HepG2 (cell line): Measurements from ENCODE around the gene CORO1C. TPM values are rescaled to one million over a fixed set of nuclear protein-coding genes. Genes with fewer than 3 reads are reported as not detected.

ENCODE experiments used
- CAMTA2 ChIP-seq: sonication (generic); formaldehyde crosslinking; IDR thresholded peaks from 2 replicates; pipeline ENCODE4 v1.4.0; 2020; ENCODE audit warnings: mild to moderate bottlenecking, missing genetic modification reagents, borderline replicate concordance
- CTCF ChIP-seq: sonication (generic); formaldehyde crosslinking; IDR thresholded peaks from 2 replicates; pipeline ENCODE4 v1.5.0; 2020; ENCODE audit warnings: mild to moderate bottlenecking, missing genetic modification reagents, moderate library complexity
- KMT2B ChIP-seq: IDR thresholded peaks from 2 replicates; pipeline ENCODE4 v1.6.1; 2016; ENCODE audit warnings: missing genetic modification reagents, missing compliant biosample characterization
- NFE2L2 ChIP-seq: fragments of 150-350 bp; IDR thresholded peaks from 2 replicates; pipeline ENCODE4 v1.6.1; 2014; ENCODE audit warnings: low read length
- TBX2 ChIP-seq: sonication (generic); formaldehyde crosslinking; IDR thresholded peaks from 2 replicates; pipeline ENCODE4 v1.5.0; 2020; ENCODE audit warnings: missing genetic modification reagents, mild to moderate bottlenecking, borderline replicate concordance
- ZBTB7A ChIP-seq: sonication (generic); formaldehyde crosslinking; IDR thresholded peaks from 2 replicates; pipeline ENCODE4 v1.8.0; 2022; ENCODE audit warnings: mild to moderate bottlenecking, missing genetic modification reagents
- ZNF501 ChIP-seq: sonication (generic); formaldehyde crosslinking; IDR thresholded peaks from 2 replicates; pipeline ENCODE4 v1.5.1; 2020; ENCODE audit warnings: mild to moderate bottlenecking, moderate library complexity, missing genetic modification reagents
- ZNF567 ChIP-seq: sonication (generic); formaldehyde crosslinking; IDR thresholded peaks from 2 replicates; pipeline ENCODE4 v1.8.1; 2023; ENCODE audit warnings: mild to moderate bottlenecking, missing genetic modification reagents, borderline replicate concordance
- ZNF605 ChIP-seq: sonication (generic); formaldehyde crosslinking; IDR thresholded peaks from 2 replicates; pipeline ENCODE4 v1.8.0; 2022; ENCODE audit warnings: mild to moderate bottlenecking, missing genetic modification reagents
- polyA plus RNA-seq, 8 experiments: library from polyadenylated mRNA; depleted of rRNA in 3 of 8; stranded (reverse) in 7 of 8; unstranded in 1 of 8; fragments of >200 nt; fragmentation: Illumina TruSeq in 4 of 8; extraction: Trizol in 4 of 8; gene quantifications; 2 replicates each; pipeline versions ENCODE4 v1.2.1 to v1.2.3, GENCODE V29; 2011 to 2016; ENCODE audit warnings: low read depth in 4 of 8, missing spikeins in 1 of 8, mixed read lengths in 1 of 8; ENCODE audit not compliant: insufficient read depth in 1 of 8
- total RNA-seq, 5 experiments: library from RNA; depleted of rRNA; stranded (reverse); fragments of >200 nt; fragmentation: Illumina TruSeq; extraction: Trizol; gene quantifications; 2 replicates each; pipeline ENCODE4 v1.2.3, GENCODE V29; 2016; ENCODE audit warnings: low read depth in 1 of 5
- TF ChIP-seq, protein P1 (sequence below): fragments of 450-650 bp; IDR thresholded peaks from 2 replicates; pipeline ENCODE4 v1.6.1; 2017; ENCODE audit warnings: mild to moderate bottlenecking
- TF ChIP-seq, protein P2 (sequence below): sonication (generic); formaldehyde crosslinking; IDR thresholded peaks from 2 replicates; pipeline ENCODE4 v1.4.0; 2020; ENCODE audit warnings: missing genetic modification reagents, borderline replicate concordance
- TF ChIP-seq, protein P3 (sequence below): sonication (generic); formaldehyde crosslinking; IDR thresholded peaks from 2 replicates; pipeline ENCODE4 v1.5.0; 2020; ENCODE audit warnings: missing genetic modification reagents
- TF ChIP-seq, protein P4 (sequence below): sonication (generic); formaldehyde crosslinking; IDR thresholded peaks from 2 replicates; pipeline ENCODE4 v1.4.0; 2020; ENCODE audit warnings: mild to moderate bottlenecking, missing genetic modification reagents
- TF ChIP-seq, protein P5 (sequence below): sonication (generic); formaldehyde crosslinking; IDR thresholded peaks from 2 replicates; pipeline ENCODE4 v1.5.0; 2020; ENCODE audit warnings: mild to moderate bottlenecking, missing genetic modification reagents, borderline replicate concordance

CORO1C gene
- total and polyA plus RNA-seq, 2 of the 13 experiments (the other 11 are each of a cell fraction or from before 2014, with no cell fraction given) = 73.7 to 131 TPM

DNA sequence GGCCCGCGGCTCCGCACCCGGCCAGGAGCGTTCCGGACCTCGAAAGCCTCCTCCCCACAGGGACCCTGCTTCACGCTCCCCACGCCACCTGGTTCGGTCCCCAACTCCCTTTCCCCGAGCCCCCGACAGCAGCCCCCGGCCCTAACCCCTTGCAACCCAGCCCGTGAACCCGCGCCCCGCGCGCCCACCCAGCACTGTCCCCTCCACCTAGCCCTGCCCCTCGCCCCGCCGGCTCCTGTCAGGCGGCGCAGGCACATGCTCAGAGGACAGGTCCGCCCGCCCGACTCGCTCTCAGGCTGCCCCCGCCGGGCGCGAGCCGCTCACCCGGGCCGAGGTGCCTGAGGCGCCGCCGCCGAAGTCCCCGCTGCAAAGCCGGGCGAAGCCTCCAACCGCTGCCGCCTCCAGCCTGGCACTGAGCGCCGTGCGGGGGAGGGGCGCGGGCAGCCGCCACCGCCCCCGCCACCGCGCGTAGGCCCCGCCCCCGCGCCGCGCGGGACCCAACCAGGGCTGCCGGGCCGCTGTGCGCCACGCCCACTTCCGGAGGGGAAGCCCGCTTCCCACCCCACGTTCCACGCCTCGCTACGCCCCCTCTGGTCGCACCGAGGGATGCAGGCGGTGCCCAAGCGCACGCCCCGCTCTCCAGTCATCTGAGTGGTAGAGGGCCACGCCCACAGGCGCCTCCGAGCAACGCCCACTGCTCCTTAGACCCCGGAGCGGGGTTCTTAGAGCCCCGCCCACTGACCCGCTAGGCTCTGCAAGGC is at the start of gene CORO1C (continued):
- TF ChIP-seq, protein P1, sequence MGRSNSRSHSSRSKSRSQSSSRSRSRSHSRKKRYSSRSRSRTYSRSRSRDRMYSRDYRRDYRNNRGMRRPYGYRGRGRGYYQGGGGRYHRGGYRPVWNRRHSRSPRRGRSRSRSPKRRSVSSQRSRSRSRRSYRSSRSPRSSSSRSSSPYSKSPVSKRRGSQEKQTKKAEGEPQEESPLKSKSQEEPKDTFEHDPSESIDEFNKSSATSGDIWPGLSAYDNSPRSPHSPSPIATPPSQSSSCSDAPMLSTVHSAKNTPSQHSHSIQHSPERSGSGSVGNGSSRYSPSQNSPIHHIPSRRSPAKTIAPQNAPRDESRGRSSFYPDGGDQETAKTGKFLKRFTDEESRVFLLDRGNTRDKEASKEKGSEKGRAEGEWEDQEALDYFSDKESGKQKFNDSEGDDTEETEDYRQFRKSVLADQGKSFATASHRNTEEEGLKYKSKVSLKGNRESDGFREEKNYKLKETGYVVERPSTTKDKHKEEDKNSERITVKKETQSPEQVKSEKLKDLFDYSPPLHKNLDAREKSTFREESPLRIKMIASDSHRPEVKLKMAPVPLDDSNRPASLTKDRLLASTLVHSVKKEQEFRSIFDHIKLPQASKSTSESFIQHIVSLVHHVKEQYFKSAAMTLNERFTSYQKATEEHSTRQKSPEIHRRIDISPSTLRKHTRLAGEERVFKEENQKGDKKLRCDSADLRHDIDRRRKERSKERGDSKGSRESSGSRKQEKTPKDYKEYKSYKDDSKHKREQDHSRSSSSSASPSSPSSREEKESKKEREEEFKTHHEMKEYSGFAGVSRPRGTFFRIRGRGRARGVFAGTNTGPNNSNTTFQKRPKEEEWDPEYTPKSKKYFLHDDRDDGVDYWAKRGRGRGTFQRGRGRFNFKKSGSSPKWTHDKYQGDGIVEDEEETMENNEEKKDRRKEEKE = no peak
- TF ChIP-seq ZNF501 (CRISPR knock-in tag) (no peak), ZNF605 (CRISPR knock-in tag) (no peak), CTCF (CRISPR knock-in tag) (peak; percentile 94), ZNF567 (CRISPR knock-in tag) (no peak), TBX2 (no peak; the same call in 1 of the 2 replicates), NFE2L2 (no peak), CAMTA2 (no peak; the same call in 1 of the 2 replicates), ZBTB7A (no peak; the same call in 1 of the 2 replicates), KMT2B (CRISPR knock-in tag) (no peak)
- TF ChIP-seq, protein P2, sequence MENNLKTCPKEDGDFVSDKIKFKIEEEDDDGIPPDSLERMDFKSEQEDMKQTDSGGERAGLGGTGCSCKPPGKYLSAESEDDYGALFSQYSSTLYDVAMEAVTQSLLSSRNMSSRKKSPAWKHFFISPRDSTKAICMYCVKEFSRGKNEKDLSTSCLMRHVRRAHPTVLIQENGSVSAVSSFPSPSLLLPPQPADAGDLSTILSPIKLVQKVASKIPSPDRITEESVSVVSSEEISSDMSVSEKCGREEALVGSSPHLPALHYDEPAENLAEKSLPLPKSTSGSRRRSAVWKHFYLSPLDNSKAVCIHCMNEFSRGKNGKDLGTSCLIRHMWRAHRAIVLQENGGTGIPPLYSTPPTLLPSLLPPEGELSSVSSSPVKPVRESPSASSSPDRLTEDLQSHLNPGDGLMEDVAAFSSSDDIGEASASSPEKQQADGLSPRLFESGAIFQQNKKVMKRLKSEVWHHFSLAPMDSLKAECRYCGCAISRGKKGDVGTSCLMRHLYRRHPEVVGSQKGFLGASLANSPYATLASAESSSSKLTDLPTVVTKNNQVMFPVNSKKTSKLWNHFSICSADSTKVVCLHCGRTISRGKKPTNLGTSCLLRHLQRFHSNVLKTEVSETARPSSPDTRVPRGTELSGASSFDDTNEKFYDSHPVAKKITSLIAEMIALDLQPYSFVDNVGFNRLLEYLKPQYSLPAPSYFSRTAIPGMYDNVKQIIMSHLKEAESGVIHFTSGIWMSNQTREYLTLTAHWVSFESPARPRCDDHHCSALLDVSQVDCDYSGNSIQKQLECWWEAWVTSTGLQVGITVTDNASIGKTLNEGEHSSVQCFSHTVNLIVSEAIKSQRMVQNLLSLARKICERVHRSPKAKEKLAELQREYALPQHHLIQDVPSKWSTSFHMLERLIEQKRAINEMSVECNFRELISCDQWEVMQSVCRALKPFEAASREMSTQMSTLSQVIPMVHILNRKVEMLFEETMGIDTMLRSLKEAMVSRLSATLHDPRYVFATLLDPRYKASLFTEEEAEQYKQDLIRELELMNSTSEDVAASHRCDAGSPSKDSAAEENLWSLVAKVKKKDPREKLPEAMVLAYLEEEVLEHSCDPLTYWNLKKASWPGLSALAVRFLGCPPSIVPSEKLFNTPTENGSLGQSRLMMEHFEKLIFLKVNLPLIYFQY (CRISPR knock-in tag) = peak; percentile 35; the same call in 1 of the 2 replicates
- TF ChIP-seq, protein P3, sequence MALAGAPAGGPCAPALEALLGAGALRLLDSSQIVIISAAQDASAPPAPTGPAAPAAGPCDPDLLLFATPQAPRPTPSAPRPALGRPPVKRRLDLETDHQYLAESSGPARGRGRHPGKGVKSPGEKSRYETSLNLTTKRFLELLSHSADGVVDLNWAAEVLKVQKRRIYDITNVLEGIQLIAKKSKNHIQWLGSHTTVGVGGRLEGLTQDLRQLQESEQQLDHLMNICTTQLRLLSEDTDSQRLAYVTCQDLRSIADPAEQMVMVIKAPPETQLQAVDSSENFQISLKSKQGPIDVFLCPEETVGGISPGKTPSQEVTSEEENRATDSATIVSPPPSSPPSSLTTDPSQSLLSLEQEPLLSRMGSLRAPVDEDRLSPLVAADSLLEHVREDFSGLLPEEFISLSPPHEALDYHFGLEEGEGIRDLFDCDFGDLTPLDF (CRISPR knock-in tag) = no peak
- TF ChIP-seq, protein P4, sequence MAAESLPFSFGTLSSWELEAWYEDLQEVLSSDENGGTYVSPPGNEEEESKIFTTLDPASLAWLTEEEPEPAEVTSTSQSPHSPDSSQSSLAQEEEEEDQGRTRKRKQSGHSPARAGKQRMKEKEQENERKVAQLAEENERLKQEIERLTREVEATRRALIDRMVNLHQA (CRISPR knock-in tag) = no peak
- TF ChIP-seq, protein P5, sequence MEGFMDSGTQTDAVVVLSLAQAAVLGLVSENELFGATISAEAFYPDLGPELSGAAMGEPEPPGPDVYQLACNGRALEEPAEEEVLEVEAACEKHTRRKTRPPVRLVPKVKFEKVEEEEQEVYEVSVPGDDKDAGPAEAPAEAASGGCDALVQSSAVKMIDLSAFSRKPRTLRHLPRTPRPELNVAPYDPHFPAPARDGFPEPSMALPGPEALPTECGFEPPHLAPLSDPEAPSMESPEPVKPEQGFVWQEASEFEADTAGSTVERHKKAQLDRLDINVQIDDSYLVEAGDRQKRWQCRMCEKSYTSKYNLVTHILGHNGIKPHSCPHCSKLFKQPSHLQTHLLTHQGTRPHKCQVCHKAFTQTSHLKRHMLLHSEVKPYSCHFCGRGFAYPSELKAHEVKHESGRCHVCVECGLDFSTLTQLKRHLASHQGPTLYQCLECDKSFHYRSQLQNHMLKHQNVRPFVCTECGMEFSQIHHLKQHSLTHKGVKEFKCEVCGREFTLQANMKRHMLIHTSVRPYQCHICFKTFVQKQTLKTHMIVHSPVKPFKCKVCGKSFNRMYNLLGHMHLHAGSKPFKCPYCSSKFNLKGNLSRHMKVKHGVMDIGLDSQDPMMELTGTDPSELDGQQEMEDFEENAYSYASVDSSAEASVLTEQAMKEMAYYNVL (CRISPR knock-in tag) = peak; percentile 29; the same call in 1 of the 2 replicates
